Activated T-cell treated with anti-CD3 and anti-CD28 coated beads for 24 hours (primary cell): ENCODE measurements around the gene KBTBD2.
"Not testable (repeated sequence)": the region's sequence is repeated elsewhere in the genome, so short reads cannot be mapped to it uniquely, and the experiment has no call there.

Source experiments
- DNase-seq: peaks from one replicate; pipeline ENCODE4 v3.0.0-alpha.2; 2020; ENCODE audit warnings: low read depth

Gene KBTBD2

GRCh38 chr7:32855837-32856775 is 35.5 kb downstream of the KBTBD2 start:
- not testable (repeated sequence) for DNase-seq

- DNase-seq: not testable (repeated sequence)
Measured at GRCh38 chr7:32850654-32851053, 40.9 kb downstream of the KBTBD2 start.

GRCh38 chr7:32848655-32849054 is 42.9 kb downstream of the KBTBD2 start:
- not testable (repeated sequence) for DNase-seq

GRCh38 chr7:32846630-32847225 is 44.8 kb downstream of the KBTBD2 start:
- DNase-seq: peak; percentile 82

- DNase-seq: not testable (repeated sequence)
Measured at GRCh38 chr7:32844748-32845147, 46.8 kb downstream of the KBTBD2 start.

- DNase-seq: not testable (repeated sequence)
Measured at GRCh38 chr7:32843763-32844162, 47.8 kb downstream of the KBTBD2 start.

GRCh38 chr7:32839846-32840245 is 51.7 kb downstream of the KBTBD2 start:
- not testable (repeated sequence) for DNase-seq

GRCh38 chr7:32828996-32829752 is 62.4 kb downstream of the KBTBD2 start:
- DNase-seq: not testable (repeated sequence)
